ENCODE data around the gene PLXNA4.

The PLXNA4 gene

DNA sequence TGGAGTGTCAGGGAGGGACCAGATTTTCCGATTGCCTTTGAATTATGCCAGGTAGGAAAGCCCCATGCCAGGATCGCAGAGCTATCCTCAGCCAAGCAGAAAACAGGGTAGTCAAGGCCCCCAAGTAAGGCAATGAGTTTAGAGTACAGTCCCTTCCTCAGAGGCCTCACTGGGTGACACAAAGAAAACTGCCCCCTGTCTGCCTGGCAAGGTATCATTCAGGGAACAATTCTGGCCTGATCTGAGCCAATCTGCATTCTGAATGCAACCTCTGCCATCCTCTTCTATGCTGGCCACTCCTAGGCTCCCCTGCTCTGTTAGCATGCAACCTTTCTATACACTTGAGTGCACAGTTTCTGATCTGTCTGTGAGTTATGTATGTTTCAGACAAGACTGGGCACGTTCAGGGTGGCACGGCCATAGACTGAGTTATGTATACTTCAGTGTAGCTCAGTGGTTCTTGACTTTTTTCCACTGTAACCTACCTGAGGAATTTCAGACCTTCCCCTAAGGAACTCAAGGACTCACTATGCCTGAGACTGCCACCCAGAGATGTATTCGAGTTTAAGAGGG is 336.8 kb downstream of the PLXNA4 start:
- no peak for DNase-seq (ENCODE audit: low read depth)

GRCh38 chr7:132234711-132235110 is 341.6 kb downstream of the PLXNA4 start:
- DNase-seq (ENCODE audit: low read depth): no peak

DNA sequence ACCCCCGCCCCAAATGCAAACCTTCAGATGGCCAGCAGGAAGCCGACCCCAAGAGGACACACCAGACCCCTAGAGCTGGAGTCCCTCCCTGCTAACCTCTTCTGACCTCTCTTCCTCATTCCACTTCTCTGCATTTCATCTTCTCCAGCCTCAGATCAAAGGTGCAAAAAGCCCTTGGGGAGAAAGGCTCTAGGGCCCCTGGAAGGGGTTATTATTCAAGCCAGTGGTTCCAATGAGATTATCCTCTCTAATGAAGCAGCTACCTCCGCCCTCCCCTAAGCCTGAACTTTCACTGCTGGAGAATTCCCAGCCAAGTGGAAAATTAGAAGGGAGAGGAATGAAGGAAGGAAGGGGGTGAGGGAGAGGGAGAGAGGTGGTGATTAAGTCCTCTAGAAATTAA is 343.9 kb downstream of the PLXNA4 start:
- no peak for DNase-seq (ENCODE audit: low read depth)

DNA sequence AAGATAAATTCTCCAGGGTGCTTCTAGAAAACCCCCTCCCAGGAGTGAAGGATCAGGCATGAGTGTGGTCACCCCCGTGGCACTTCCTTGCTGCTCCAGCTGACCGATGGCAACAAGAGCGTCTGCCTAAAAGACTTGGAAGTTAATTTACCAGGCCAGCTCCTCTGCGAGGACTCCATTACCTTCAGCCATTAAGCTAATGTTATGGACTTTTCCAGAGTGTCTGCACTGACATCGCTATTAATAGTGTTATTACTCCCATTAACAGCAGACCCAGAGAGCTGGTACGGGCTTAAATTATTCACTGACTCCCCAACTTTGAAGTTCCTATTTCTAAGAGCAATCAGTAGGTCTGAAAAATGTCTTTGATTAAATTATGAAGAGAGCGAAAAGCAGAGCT is 345.8 kb downstream of the PLXNA4 start:
- DNase-seq (ENCODE audit: low read depth): no peak

GRCh38 chr7:132228240-132228639 is 348.0 kb downstream of the PLXNA4 start:
- DNase-seq (ENCODE audit: low read depth): no peak

- DNase-seq (ENCODE audit: low read depth): no peak
Observed at GRCh38 chr7:132226957-132227290, 349.3 kb downstream of the PLXNA4 start.

- DNase-seq (ENCODE audit: low read depth): no peak
Observed at GRCh38 chr7:132226046-132226956, 350.0 kb downstream of the PLXNA4 start.

GRCh38 chr7:132225216-132226030 is 350.8 kb downstream of the PLXNA4 start:
- no peak for DNase-seq (ENCODE audit: low read depth)

DNA sequence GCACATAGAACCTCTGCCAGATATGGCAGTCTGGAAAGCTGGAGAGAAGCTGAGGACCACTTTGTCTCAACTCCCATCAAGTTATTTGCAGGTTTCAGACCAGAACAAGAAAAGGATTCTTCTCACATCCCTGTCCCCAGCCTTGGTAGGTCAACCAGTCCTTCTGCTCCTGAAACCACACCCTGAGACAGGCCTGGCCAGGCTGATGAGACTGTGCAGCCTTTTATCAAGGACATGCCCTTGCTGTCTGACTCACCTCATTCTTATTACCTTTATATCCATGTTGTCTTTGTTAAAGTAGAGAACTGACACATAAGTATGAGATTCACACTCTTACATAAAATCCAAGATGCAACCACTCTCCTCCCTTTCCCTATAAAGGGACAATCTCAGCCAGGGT is 354.9 kb downstream of the PLXNA4 start:
- no peak for DNase-seq (ENCODE audit: low read depth)

DNA sequence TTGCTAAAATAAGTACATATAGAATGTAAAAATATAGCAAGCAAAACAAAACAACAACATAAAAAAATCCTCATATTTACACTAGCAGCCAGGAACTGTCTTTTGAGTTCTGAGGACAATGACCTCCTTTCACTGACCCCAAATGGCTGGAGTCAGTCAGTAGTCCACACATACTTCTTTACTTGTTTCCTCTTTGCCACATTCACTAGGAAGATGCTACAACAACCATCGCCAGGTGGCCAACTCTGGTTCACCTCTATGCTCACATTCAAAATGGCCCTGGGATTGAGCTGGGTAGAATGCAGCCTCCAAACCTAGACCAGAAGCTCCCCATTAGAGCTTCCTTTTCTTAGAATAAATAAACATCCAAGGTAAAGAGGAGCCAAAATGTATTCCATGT is 356.2 kb downstream of the PLXNA4 start:
- no peak for DNase-seq (ENCODE audit: low read depth)

DNA sequence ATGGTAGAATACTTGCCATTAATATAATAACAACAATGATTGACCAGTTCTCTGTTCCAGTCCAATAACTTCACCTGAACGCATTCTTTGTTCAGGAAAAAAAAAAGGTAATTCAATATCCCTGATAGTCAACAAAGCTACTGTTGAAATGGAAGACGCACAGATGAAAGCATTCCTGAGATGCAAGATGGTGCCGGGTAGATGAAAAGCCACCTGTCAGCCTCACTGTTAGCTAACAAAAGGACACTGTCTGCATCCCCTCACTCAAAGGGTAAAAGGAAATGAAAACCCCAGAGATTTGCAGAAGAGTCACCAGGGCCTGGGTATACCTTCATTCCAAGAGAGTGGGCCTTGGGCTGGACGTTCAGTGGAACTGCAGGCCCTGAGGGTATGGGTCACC is 357.4 kb downstream of the PLXNA4 start:
- no peak for DNase-seq (ENCODE audit: low read depth)

- DNase-seq (ENCODE audit: low read depth): no peak
Observed at GRCh38 chr7:132216847-132217525, 359.3 kb downstream of the PLXNA4 start.

DNA sequence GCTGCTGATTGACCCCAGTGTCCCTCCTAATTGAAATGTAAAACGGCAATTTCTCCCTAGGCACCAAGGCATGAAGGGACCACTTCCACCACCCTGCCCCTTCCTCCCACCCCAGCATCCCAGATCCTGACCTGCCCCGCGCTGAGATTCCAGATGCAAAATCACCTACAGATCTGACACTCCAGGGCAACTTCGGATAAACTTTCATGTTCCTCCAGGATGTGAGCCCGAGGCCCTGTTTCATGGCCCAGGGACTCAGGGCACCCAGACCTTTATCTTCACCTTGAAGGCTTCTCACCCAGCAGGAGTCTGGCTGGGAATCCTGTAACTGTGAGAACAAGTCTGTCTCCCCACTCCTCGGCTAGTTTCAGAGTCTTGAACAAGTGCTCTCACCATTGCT is 361.8 kb downstream of the PLXNA4 start:
- no peak for DNase-seq (ENCODE audit: low read depth)

DNA sequence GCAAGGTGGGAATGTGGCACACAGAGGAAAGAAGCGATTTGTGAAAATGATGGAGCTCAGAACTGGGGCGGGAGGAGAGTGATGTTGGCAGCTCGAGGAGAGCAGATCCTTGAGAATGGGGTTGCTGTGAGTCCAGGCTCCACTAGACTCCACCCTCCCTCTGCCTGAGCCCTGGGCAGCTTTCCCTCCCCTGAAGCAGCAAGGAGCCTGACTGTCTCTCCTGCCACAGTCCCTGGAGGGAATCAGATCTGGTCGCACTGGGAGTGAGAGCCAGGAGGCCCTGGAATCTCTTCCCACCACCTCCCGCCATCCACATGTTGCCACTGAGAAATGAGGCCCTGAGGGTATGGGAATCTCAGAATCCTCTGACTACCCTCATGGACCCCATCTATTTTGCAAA is 362.7 kb downstream of the PLXNA4 start:
- DNase-seq (ENCODE audit: low read depth): no peak

- DNase-seq (ENCODE audit: low read depth): no peak
Observed at GRCh38 chr7:132211971-132212370, 364.3 kb downstream of the PLXNA4 start.

GRCh38 chr7:132210821-132211220 is 365.4 kb downstream of the PLXNA4 start:
- DNase-seq (ENCODE audit: low read depth): no peak

DNA sequence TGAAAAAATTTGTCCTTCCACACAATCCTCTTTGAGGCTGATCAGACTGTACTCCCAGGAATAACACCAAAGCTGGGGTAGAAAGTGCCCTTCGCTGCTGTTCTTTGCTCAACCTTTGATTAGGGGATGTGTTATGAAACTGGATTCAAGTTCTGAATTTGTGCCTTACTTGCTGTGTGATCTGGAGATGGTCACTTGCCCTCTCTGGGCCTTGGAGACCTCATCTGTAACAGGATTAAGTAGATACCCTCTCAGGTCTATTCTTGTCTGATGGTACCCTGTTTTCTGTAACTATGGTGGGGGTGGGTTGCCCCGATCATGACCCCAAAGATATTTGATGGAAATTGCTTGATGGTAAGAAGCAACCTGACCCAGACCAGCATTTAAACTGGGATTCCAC is 368.5 kb downstream of the PLXNA4 start:
- DNase-seq (ENCODE audit: low read depth): no peak

- DNase-seq (ENCODE audit: low read depth): no peak
Observed at GRCh38 chr7:132207211-132207610, 369.1 kb downstream of the PLXNA4 start.

DNA sequence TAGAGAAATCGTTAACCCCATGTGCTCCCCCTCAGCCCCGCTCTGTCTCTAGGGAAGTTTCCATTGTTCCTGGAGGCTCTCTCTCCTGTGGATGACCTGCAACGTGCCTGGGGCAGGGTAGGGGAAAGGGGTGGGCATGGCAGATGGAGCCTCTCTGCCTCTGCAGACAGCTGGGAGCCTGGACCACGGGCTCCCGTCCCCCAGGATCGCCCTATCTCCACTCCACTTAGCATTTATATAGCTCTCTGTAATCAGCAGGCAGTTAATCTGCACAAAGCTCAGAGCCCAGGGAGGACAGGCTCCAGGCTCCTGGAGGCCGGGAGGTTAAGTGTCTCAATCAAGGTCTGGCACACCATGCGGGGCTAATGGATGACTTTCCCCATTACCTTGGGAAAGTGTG is 369.7 kb downstream of the PLXNA4 start:
- DNase-seq (ENCODE audit: low read depth): no peak

- DNase-seq (ENCODE audit: low read depth): no peak
Observed at GRCh38 chr7:132205509-132205908, 370.8 kb downstream of the PLXNA4 start.

- DNase-seq (ENCODE audit: low read depth): no peak
Observed at GRCh38 chr7:132203021-132203420, 373.2 kb downstream of the PLXNA4 start.

GRCh38 chr7:132202541-132202940 is 373.7 kb downstream of the PLXNA4 start:
- no peak for DNase-seq (ENCODE audit: low read depth)
